ENCODE data around the gene CAPN10.

The CAPN10 gene

GRCh38 chr2:240647503-240648154, 61.1 kb downstream of the CAPN10 start:
- DNase-seq (ENCODE audit: low read depth) = no peak
- TF ChIP-seq, protein P1, sequence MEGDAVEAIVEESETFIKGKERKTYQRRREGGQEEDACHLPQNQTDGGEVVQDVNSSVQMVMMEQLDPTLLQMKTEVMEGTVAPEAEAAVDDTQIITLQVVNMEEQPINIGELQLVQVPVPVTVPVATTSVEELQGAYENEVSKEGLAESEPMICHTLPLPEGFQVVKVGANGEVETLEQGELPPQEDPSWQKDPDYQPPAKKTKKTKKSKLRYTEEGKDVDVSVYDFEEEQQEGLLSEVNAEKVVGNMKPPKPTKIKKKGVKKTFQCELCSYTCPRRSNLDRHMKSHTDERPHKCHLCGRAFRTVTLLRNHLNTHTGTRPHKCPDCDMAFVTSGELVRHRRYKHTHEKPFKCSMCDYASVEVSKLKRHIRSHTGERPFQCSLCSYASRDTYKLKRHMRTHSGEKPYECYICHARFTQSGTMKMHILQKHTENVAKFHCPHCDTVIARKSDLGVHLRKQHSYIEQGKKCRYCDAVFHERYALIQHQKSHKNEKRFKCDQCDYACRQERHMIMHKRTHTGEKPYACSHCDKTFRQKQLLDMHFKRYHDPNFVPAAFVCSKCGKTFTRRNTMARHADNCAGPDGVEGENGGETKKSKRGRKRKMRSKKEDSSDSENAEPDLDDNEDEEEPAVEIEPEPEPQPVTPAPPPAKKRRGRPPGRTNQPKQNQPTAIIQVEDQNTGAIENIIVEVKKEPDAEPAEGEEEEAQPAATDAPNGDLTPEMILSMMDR (conservative IDR thresholded peaks at IDR 0.05; ENCODE audit: control insufficient read depth, insufficient read depth, low read depth, low read length) = no peak

GRCh38 chr2:240648155-240648649, 61.7 kb downstream of the CAPN10 start:
- H3K4me3 ChIP-seq (ENCODE audit: control insufficient read depth, low read depth, low read length) = no peak overlapping the region
- DNase-seq (ENCODE audit: low read depth) = no peak
- TF ChIP-seq, protein P1 (conservative IDR thresholded peaks at IDR 0.05; ENCODE audit: control insufficient read depth, insufficient read depth, low read depth, low read length) = no peak

More at GRCh38 chr2:240647503-240648154, 61.1 kb downstream of the CAPN10 start:
- H3K4me3 ChIP-seq (ENCODE audit: control insufficient read depth, low read depth, low read length) = no peak overlapping the region

All from fibroblast of mammary gland (primary cell).